Activated naive CD8-positive, alpha-beta T cell (primary cell): ENCODE data around the gene NAP1L4.

Experiments used
- H3K27ac Mint-ChIP-seq: one replicate; pipeline ENCODE4 v1.8.0; 2021; ENCODE audit warnings: mixed read lengths
- H3K27me3 Mint-ChIP-seq: one replicate; pipeline ENCODE4 v1.8.0; 2021; ENCODE audit warnings: mixed read lengths
- H3K36me3 Mint-ChIP-seq: one replicate; pipeline ENCODE4 v1.8.0; 2021; ENCODE audit warnings: mixed read lengths
- H3K4me1 Mint-ChIP-seq: one replicate; pipeline ENCODE4 v1.8.0; 2021; ENCODE audit warnings: low read depth, mixed read lengths
- H3K4me3 Mint-ChIP-seq: one replicate; pipeline ENCODE4 v1.8.0; 2021; ENCODE audit warnings: mild to moderate bottlenecking, mixed read lengths
- H3K9me3 Mint-ChIP-seq: one replicate; pipeline ENCODE4 v1.8.0; 2021; ENCODE audit warnings: low read depth, mixed read lengths

Gene NAP1L4

DNA sequence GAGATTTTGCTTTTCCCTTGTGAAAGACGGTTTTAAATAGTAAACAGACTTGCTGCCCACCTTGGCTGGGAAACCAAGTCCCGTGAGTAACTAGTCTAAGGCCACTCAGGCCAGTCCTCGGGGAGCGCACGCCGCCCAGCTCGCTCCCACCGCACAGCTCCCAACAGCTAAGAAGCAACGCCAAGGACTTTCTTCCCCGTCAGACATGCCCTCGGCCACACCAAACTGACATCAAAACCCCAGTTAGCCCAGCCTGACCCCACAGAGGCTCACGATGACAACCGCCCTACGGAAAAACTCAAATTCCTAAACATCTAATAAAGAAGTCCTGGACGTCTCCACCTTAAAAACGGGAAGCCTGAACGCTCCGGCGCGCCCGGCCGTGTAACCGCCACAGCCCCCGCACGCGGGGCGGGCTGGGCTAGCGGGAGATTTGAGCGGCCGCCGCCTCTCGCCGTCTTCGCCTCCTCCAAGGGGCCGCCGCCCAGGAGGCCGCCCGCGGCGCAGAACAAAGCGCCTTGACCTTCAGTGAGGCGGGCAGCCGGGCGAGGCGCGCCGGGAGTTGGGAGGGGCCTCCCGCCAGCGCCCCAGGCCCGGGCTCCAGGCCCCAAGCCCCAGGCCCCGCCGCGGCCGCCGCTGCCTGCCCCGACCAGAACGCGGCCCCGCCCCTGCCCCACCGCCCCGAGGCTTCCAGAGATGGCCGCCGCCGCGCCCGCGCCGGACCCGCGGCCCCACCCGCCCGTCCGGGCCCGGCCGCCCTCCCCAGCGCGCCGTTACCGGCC is 486 bp downstream of the NAP1L4 start:
- Mint-ChIP-seq H3K4me1 (peaks cover 34% of the 10 kb centered on the region), H3K27me3 (no peaks in the 10 kb centered on the region), H3K4me3 (peak overlapping the region; percentile 99), H3K27ac (peak overlapping the region; percentile 99), H3K9me3 (no peaks in the 10 kb centered on the region), H3K36me3 (peaks cover 9% of the 10 kb centered on the region)

DNA sequence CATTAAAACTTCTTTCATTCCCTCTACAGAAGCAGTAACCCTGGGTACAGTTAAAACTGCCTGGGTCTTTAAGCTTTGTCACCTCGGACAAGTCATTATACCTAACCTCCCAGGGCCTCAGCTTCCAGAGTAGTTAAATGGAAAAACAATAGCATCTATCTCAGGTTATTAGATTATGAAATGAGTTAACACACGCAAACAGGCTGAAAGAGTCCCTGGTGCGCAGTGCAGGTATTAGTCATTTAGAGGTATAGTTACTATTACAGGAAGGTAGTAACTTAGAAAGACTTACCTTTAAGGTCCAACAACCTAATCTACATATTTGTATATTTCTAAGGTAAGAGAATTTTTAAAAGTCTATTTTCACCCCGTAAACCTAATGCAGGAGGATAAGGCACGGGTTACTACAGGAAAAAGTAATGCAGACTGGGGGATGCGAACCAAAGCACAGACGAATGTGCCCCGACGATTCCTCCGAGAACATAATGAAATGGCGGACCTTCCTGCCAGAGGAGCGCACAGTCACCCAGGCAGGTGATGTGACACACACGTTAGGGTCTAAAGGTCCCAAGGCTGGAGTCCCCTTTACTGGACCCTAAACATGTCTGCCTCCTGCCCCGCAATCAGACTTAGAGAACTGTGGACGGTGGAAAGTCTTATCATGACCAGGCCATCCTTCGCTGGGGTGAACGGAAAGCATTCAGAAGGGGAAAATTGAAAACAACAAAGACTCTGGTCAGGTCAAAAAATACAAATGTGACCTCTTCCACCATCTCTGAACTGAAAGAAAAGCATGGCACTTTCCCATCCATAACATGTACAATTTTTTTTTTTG is 1.3 kb downstream of the NAP1L4 start:
- H3K27me3 Mint-ChIP-seq, result no peaks in the 10 kb centered on the region
- H3K27ac Mint-ChIP-seq, result peak overlapping the region; percentile 99
- H3K4me1 Mint-ChIP-seq, result peaks cover 37% of the 10 kb centered on the region
- H3K36me3 Mint-ChIP-seq, result peaks cover 9% of the 10 kb centered on the region
- H3K4me3 Mint-ChIP-seq, result peak overlapping the region; percentile 99
- no peaks in the 10 kb centered on the region for H3K9me3 Mint-ChIP-seq

- Mint-ChIP-seq H3K36me3 (peaks cover 10% of the 10 kb centered on the region), H3K27me3 (no peaks in the 10 kb centered on the region), H3K4me1 (peaks cover 47% of the 10 kb centered on the region), H3K4me3 (peak overlapping the region; percentile 99), H3K9me3 (no peaks in the 10 kb centered on the region), H3K27ac (peak overlapping the region; percentile 99)
Observed at GRCh38 chr11:2989551-2989950, 2.6 kb downstream of the NAP1L4 start.

- Mint-ChIP-seq H3K4me3 (peak overlapping the region; percentile 99), H3K27me3 (no peaks in the 10 kb centered on the region), H3K4me1 (peaks cover 50% of the 10 kb centered on the region), H3K9me3 (no peaks in the 10 kb centered on the region), H3K27ac (peak overlapping the region; percentile 99), H3K36me3 (peaks cover 12% of the 10 kb centered on the region)
Observed at GRCh38 chr11:2989006-2989405, 3.1 kb downstream of the NAP1L4 start.

DNA sequence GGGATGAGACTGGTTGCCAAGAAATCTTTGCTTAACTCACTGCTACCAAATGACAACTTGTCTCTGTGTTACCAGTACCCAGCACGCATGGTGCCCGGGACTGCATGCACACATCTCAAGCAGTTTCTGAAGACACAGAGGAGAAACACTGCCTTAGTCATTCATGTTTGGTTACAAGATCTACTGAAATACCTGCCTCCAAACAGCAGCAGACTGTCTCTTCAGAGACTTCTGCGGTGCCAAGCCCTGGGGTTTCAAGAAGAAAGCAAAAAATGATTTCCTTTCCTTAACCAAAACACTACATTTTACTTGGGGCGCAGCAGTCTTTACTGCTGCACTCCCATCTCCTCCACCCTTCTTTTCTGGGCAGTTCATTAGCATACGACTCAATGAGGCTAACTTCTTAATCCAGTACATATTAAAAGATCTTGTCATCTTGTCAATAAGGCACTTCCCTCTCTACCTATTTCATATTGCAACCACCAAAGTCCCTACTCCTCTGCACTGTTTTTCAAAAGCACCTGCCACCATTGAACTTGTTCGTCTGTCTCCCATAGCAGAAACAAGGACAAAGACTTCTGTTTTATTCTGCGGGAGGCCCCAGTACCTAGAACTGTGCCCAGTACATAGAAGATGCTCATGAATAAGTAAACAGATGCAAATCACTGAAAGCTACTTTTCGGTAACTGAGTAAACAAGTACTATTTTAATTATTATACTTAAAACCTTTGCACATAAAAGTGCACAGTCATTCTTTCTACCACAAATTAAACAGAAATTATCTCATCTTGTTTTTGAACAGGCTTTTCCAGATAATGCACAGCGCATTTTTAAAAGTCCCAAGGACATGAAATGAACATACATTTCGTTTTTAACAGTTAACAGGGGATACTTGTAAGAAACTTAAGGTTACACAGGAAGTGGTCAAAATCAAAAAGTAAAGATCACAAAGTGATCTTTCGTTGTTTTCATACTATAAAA is 4.0 kb downstream of the NAP1L4 start:
- peak overlapping the region; percentile 99 for H3K27ac Mint-ChIP-seq
- no peaks in the 10 kb centered on the region for H3K27me3 Mint-ChIP-seq
- peaks cover 59% of the 10 kb centered on the region for H3K4me1 Mint-ChIP-seq
- peak overlapping the region; percentile 99 for H3K4me3 Mint-ChIP-seq
- H3K9me3 Mint-ChIP-seq, result no peaks in the 10 kb centered on the region
- peaks cover 12% of the 10 kb centered on the region for H3K36me3 Mint-ChIP-seq

DNA sequence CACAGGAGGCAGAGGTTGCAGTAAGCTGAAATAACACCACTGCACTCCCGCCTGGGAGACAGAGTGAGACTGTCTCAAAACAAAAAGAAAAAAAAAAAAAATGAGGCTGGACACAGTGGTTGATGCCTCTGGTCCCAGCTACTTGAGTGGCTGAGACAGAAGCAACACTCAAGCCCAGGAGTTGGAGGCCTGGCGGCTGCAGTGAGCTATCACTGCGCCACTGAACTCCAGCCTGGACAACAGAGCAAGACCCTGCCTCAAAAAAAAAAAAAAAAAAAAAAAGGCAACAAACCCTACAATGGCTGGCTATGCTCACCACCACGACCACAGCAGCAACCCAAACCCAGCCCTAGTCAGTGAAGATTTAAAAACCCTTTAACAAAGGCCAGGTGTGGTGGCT is 8.2 kb downstream of the NAP1L4 start:
- peaks cover 9% of the 10 kb centered on the region for H3K36me3 Mint-ChIP-seq
- no peaks in the 10 kb centered on the region for H3K9me3 Mint-ChIP-seq
- H3K27me3 Mint-ChIP-seq, result no peaks in the 10 kb centered on the region
- H3K4me1 Mint-ChIP-seq, result peaks cover 74% of the 10 kb centered on the region
- H3K4me3 Mint-ChIP-seq, result peak overlapping the region; percentile 52
- peak overlapping the region; percentile 96 for H3K27ac Mint-ChIP-seq

- no peaks in the 10 kb centered on the region for H3K27me3 Mint-ChIP-seq
- peaks cover 7% of the 10 kb centered on the region for H3K36me3 Mint-ChIP-seq
- peaks cover 74% of the 10 kb centered on the region for H3K4me1 Mint-ChIP-seq
- H3K4me3 Mint-ChIP-seq, result peak overlapping the region; percentile 75
- H3K9me3 Mint-ChIP-seq, result no peaks in the 10 kb centered on the region
- peak overlapping the region; percentile 96 for H3K27ac Mint-ChIP-seq
Observed at GRCh38 chr11:2982214-2982613, 9.9 kb downstream of the NAP1L4 start.

DNA sequence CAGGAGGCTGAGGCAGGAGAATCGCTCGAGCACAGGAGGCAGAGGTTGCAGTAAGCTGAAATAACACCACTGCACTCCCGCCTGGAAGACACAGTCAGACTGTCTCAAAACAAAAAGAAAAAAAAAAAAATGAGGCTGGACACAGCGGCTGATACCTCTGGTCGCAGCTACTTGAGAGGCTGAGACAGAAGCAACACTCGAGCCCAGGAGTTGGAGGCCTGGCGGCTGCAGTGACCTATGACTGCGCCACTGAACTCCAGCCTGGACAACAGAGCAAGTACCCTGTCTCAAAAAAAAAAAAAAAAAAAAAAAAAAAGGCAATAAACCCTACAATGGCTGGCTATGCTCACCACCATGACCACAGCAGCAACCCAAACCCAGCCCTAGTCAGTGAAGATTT is 11.0 kb downstream of the NAP1L4 start:
- Mint-ChIP-seq H3K36me3 (peaks cover 7% of the 10 kb centered on the region), H3K4me1 (peaks cover 76% of the 10 kb centered on the region), H3K27ac (no peak overlapping the region), H3K9me3 (no peaks in the 10 kb centered on the region), H3K4me3 (peak overlapping the region; percentile 75), H3K27me3 (no peaks in the 10 kb centered on the region)

DNA sequence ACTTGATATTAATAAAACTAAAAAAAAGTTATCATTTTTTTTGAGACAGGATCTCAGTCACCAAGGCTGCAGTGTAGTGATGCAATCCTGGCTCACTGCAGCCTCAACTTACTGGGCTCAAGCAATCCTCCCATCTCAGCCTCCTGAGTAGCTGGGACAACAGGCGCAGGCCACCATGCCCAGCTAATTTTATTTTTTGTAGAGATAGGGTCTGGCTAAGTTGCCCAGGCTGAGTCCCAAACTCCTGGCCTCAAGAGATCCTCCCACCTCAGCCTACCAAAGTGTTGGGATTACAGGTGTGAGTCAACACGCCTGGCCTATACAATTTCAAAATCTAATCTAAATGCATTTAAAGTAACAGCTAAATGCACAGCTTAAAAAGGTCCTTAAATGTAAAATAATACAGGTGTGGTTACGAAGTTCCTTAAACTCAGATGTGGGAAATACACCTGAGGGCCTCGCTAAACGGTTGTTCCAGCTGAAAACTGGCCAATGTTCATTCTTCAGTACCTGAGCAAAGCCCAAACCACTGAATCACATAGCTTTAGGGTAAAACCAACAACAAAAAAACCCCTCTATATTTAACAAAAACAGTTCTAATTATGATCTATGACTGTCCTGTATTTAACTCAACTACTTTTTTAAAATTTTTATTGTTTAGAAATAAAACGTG is 11.8 kb downstream of the NAP1L4 start:
- Mint-ChIP-seq H3K4me1 (peaks cover 77% of the 10 kb centered on the region), H3K27me3 (no peaks in the 10 kb centered on the region), H3K36me3 (peaks cover 7% of the 10 kb centered on the region), H3K9me3 (no peaks in the 10 kb centered on the region), H3K27ac (no peak overlapping the region), H3K4me3 (no peak overlapping the region)

- Mint-ChIP-seq H3K27me3 (no peaks in the 10 kb centered on the region), H3K4me3 (no peak overlapping the region), H3K27ac (peak overlapping the region; percentile 74), H3K36me3 (peaks cover 5% of the 10 kb centered on the region), H3K9me3 (no peaks in the 10 kb centered on the region), H3K4me1 (peaks cover 63% of the 10 kb centered on the region)
Observed at GRCh38 chr11:2977113-2977512, 15.0 kb downstream of the NAP1L4 start.

DNA sequence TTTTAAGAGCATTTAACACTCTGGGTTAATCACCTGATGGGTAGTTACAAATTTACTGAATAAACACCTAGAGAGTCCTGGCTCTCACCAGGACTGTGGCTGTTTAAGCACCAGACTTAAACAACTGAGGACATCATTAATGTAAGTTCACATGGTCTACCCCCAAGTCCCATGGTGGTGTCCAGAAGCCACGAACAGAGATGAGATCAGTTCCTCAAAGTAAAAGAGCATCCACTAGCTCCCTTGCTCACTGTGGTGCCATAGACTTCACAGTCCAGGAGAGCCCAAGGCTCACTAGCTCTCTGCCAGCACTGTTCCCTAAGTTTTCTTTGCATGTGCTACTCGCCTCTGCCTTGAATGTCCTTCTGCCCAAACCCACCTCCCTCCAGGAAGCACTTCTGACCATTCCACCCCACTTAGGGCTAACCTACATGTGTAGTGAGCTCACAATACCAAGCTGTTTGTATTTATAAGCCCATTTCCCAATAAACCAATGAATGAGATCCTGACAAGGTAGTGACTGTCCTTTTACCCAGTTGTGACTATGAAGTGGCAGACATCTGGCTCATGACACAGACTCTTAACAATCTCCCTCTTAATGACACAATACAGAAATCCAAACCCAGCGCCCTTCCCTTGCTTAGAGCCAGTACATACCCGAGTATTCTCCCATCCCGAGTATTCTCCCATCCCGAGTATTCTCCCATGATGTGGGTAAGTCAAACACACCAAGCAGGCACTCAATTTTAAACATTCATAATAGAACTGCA is 15.7 kb downstream of the NAP1L4 start:
- peaks cover 57% of the 10 kb centered on the region for H3K4me1 Mint-ChIP-seq
- peaks cover 5% of the 10 kb centered on the region for H3K36me3 Mint-ChIP-seq
- no peaks in the 10 kb centered on the region for H3K27me3 Mint-ChIP-seq
- H3K27ac Mint-ChIP-seq, result peak overlapping the region; percentile 74
- no peaks in the 10 kb centered on the region for H3K9me3 Mint-ChIP-seq
- no peak overlapping the region for H3K4me3 Mint-ChIP-seq

- no peak overlapping the region for H3K4me3 Mint-ChIP-seq
- H3K36me3 Mint-ChIP-seq, result peaks cover 5% of the 10 kb centered on the region
- peak overlapping the region; percentile 35 for H3K27ac Mint-ChIP-seq
- H3K27me3 Mint-ChIP-seq, result no peaks in the 10 kb centered on the region
- H3K4me1 Mint-ChIP-seq, result peaks cover 52% of the 10 kb centered on the region
- no peaks in the 10 kb centered on the region for H3K9me3 Mint-ChIP-seq
Observed at GRCh38 chr11:2975594-2975993, 16.5 kb downstream of the NAP1L4 start.

- peak overlapping the region; percentile 61 for H3K27ac Mint-ChIP-seq
- H3K36me3 Mint-ChIP-seq, result peaks cover 9% of the 10 kb centered on the region
- peaks cover 48% of the 10 kb centered on the region for H3K4me1 Mint-ChIP-seq
Observed at GRCh38 chr11:2974272-2974671, 17.9 kb downstream of the NAP1L4 start.

More at GRCh38 chr11:2974272-2974671, 17.9 kb downstream of the NAP1L4 start:
- Mint-ChIP-seq H3K9me3 (no peaks in the 10 kb centered on the region), H3K4me3 (no peak overlapping the region), H3K27me3 (no peaks in the 10 kb centered on the region)
